G401 (cell line): ENCODE data around the gene TRAPPC13. TPM values are rescaled to one million over a fixed set of nuclear protein-coding genes. Genes with fewer than 3 reads are reported as not detected.
"Not testable (repeated sequence)": the region's sequence is repeated elsewhere in the genome, so short reads cannot be mapped to it uniquely, and the experiment has no call there.

Source experiments
- DNase-seq: peaks from one replicate; pipeline ENCODE4 v3.0.0-alpha.2; 2015; ENCODE audit warnings: low spot score
- in situ Hi-C: cut with HindIII; loops from 2 replicates; pipeline ENCODE4 v1.10.0; 2016; ENCODE audit warnings: low sequenced_read_pairs, mixed read lengths
- total RNA-seq: library from RNA; depleted of rRNA; stranded (reverse); fragments of >200 nt; shearing (Covaris generic); gene quantifications from 2 replicates; pipeline ENCODE4 v1.2.3, GENCODE V29; 2014; rRNA removed

Gene TRAPPC13
- total RNA-seq, 1 experiment from 2014 or later: 37.7 TPM

DNA sequence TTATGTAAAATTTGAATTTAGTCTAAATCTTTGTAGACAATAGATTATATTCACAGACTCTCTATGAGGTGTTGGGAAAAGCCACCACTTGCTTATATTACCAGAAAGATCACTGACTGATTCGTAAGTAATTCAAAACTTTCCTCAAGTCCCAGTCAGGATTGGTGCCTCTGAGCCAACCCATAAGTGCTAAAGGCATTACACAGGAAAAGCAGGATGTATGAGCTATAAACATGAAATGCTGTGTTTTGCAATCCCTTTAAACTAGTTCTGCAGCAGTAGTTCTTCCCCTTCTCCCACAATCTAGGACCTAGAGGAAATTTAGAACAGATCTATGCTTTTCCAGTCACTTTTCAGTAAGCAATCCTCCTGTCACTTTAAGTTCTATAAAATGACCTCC, 48.0 kb downstream of the TRAPPC13 start:
- in situ Hi-C loops: no loop called here
- no peak for DNase-seq

DNA sequence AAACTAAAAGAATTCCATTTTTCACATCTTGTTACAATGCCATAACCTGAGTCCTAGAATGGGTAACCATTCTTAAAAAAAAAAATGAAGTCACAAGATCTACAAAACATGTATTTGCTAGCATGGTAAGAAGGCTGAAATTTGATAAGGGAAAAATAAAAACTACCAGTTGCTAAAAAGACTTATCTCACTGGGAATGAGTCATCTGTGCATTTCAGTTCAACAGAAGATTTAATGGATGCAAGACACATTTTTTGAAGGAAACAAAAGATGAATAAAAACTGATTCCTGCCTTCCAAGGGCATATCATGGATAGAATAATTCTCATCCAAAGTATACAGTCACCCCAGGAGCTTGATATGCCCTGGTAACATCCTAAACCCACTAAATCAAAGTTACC, 49.9 kb downstream of the TRAPPC13 start:
- no peak for DNase-seq
- in situ Hi-C loops: no loop called here

DNA sequence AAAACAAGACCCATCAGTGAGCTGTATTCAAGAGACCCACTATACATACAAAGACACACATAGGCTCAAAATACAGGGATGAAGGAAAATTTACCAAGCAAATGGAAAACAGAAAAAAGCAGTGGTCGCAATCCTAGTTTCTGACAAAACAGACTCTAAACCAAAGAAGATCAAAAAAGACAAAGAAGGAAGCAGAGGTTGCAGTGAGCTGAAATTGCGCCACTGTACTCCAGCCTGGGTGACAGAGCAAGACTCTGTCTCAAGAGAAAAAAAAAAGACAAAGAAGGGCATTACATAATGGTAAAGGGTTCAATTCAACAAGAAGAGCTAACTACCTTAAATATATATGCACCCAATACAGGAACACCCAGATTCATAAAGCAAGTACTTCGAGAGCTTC, 51.2 kb downstream of the TRAPPC13 start:
- in situ Hi-C loops, DNase-seq: not testable (repeated sequence)

DNA sequence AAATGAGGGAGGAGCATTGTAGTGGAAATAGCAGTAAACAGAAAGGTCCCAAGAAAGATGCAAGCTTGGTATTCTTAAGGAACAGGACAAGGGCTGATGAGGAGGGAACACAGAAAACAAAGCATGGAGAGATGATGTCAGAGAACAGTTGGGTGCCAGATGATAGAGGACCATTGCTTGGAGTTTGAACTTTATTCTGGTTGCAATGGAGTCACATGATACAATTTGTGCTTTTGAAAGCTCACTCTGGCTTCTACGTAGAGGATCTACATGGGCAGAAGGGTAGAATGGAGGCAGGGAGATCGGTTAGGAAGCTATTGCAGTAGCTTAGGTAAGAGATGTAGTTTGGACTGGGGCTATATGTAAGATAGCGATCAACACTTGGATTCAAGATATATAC, 57.3 kb downstream of the TRAPPC13 start:
- in situ Hi-C loops: no loop called here
- DNase-seq: no peak

DNA sequence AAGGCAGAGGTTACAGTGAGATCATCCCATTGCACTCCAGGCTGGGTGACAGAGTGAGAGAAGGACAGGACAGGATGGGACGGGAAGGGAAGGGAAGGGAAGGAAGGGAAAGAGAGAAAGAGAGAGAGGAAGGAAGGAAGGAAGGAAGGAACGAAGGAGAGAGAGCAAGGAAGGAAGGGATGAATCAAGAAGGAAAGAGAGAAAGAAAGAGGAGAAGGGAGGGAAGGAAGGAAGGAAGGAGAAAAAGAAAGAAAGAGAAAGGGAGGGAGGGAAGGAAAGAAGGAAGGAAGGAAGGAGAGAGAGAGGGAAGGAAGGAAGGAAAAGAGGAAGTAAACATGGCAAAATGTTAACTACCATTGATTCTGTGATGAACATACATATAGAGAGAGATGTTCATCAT, 68.3 kb downstream of the TRAPPC13 start:
- in situ Hi-C loops: no loop called here
- DNase-seq: no peak

DNA sequence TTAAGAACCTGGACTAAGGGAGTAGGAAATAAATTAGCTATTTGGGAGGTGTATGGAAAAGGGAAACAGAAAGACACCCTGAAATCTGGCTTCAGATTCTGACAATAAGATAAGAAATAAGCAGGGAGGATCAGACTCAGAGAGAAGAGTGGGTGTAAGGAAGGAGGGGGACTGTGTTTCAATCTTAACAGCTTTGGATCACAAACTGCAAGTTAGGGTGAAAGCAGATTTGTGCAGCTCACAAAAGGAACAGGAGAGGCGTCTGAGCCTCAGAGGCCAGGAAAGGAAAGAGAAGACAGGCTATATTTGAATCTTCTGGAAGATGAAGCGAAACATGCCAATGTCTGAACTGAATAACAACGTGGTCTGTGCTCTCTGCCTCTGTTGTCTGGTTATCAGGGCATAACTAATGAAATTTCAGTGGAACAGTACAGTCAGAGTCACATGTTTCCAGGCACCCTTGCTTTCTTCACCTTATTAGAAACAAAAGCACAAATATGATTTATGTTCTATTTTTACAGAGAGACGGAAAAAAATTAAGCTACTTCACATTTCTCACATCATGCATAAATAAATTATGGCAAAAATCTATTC, 70.4 kb downstream of the TRAPPC13 start:
- in situ Hi-C loops: no loop called here
- DNase-seq: no peak

DNA sequence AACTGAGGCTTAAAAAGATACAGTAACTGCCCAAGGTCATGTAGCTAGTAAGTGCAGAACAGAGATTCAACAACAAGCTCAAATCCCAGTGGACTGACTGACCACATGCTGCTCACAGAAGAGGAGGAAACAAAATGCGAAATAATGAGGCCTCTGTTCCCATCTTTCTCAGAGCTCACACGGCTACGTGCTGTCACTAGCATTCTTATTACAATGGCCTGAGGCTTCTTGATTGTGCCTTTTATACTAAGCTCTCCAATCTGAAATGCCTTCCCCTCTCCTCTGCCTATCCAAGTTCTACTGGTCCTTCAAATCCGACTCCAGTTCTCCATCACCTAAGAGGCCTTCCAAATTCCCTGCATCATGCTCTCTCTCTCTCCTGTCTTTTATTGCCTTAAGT, 71.1 kb downstream of the TRAPPC13 start:
- in situ Hi-C loops: no loop called here
- DNase-seq: no peak

DNA sequence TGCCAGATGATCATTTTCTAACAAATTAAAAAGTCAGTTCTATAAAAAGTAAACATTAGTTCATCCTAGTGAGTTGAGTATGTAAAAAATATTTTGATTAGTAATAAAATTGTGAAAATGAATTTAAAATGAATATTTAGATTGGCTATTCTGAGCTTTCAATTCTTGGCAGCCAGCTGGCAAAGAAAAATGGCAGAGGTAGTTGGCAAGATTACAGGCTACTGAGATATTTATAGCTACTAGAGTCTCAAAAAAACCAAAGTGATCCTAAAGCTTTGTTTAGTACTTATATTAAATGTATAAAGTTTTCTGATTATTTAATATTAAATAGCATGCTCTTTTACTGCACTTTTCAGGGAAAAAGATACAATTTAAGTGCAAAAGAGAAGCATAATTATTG, 72.1 kb downstream of the TRAPPC13 start:
- in situ Hi-C loops: no loop called here
- peak; percentile 32 for DNase-seq

DNA sequence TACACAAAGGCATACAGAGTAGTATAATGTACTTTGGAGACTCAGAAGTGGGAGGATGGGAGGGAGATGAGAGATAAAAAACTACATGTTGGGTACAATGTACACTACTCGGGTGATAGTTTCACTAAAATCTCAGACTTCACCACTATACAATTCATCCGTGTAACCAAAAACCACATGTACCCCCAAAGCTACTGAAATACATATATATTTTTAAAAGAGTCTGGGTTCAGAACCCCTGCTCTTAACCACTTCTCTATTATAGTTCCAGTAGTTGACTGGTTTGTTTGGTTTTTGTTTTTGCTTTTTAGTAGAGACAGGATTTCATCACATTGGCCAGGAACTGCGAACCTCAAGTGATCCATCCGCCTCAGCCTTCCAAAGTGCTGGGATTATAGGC, 74.5 kb downstream of the TRAPPC13 start:
- no peak for DNase-seq
- in situ Hi-C loops: no loop called here

DNA sequence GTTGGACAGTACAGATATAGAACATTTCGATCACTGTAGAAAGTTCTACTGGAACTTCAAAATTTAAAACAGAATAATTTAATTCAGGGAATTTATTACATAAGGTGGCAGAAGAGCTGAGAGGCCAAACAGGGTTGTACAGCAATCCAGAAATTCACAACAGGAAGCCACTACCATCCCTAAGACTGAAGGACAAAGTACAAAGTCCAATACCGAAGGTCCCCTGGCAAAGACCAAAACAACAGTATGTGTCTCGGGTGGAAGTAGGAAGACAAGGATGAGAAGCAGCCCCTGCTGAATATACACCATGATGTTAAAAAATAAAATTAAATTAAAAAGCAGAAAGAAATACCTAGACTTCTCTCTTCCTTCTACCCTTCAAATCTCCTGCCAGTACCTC, 77.2 kb downstream of the TRAPPC13 start:
- no peak for DNase-seq
- in situ Hi-C loops: no loop called here

DNA sequence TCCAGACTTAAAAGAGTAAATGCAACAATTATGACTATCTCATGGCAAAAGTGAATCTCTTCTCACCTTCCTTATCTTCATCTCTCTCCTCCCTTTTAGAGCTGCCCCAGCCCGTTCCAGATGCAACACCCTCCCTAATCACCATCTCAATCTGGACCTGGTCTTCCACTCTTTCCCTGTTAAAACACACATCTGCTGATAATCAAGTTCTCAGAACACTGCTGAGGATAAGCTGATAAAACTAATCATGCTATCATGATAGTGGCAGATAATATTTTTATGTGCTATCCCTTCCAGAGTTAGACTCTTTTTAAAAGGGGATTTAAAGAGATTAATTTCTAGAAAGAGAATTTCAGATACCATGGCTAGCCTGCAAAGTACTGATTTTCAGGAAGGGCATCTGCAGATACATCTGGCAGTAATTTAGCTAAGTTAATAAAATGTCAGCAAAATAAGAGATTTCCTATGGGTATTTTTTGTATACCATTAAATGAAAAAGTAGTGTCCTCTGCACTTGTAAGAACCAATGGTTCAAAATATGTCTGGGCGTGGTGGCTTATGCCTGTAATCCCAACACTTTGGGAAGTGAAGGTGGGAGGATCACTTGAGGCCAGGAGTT, 79.9 kb downstream of the TRAPPC13 start:
- DNase-seq: no peak
- in situ Hi-C loops: no loop called here

DNA sequence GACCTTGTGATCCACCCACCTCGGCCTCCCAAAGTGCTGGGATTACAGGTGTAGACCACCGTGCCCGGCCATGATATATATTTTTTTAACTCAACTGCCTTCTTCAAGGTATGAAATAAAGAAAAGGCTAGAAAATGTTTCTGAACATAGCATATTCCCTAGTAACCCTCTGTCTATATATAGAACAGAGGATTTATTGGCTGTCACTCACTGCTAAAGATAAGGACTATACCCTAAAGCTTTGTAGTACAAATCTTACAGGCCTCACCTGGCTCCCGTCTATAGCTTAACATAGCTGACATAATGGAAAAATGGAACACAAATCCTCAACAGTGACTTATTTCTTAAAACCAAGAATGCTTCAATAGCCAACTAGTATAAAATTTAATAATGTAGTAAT, 82.8 kb downstream of the TRAPPC13 start:
- in situ Hi-C loops: no loop called here

DNA sequence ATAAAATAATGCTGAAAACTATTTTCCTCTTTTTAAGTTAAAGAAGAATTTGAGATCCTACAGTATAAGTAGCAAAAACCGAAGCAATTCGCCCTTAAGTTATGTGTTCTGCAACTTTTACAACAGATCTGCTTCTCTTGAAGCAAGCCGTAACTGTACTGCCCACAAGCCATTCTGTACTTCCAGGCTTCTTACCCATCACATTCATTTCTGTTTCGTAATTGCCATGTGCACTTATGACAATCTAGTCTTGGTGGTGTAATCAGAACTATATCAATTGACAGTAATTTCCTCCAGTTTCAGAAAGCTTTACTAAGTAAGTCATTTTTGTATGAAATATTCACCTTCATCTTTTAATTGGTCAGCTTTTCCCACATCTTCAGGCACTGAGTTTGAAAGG, 83.3 kb downstream of the TRAPPC13 start:
- DNase-seq: no peak

More for the DNA sequence above, 82.8 kb downstream of the TRAPPC13 start:
- no peak for DNase-seq

More for the DNA sequence above, 83.3 kb downstream of the TRAPPC13 start:
- in situ Hi-C loops: no loop called here

Other genes with a start within 250 kb of the TRAPPC13 start
- gene ADAMTS6, start 143.1 kb upstream of the TRAPPC13 start, total RNA-seq: 15.7 and 20.2 TPM in 2 replicates
- gene CENPK, start 61.9 kb upstream of the TRAPPC13 start, total RNA-seq: 36.4 and 65.1 TPM in 2 replicates
- gene PPWD1, start 61.7 kb upstream of the TRAPPC13 start, total RNA-seq: 47.1 and 67.0 TPM in 2 replicates
- gene TRIM23, start 694 bp upstream of the TRAPPC13 start, total RNA-seq: 9.4 and 16.0 TPM in 2 replicates
- gene SHLD3, start within 50 bp of the TRAPPC13 start, total RNA-seq: 3.4 and 5.9 TPM in 2 replicates
- gene SGTB, start 97.1 kb downstream of the TRAPPC13 start, total RNA-seq: 14.0 and 18.7 TPM in 2 replicates
- gene NLN, start 97.2 kb downstream of the TRAPPC13 start, total RNA-seq: 53.6 and 81.4 TPM in 2 replicates